HepG2 (cell line): ENCODE measurements around the gene NPHP4. TPM values are rescaled to one million over a fixed set of nuclear protein-coding genes. Genes with fewer than 3 reads are reported as not detected.

Experiments
- ARID4A ChIP-seq: sonication (generic); formaldehyde crosslinking; IDR thresholded peaks from 2 replicates; pipeline ENCODE4 v1.5.0; 2020; ENCODE audit warnings: mild to moderate bottlenecking, missing genetic modification reagents, borderline replicate concordance
- ARNTL ChIP-seq: sonication (generic); formaldehyde crosslinking; IDR thresholded peaks from 2 replicates; pipeline ENCODE4 v1.4.0; 2020; ENCODE audit warnings: mild to moderate bottlenecking, missing genetic modification reagents
- CREM ChIP-seq, 2 experiments: sonication (generic) in 1 of 2; formaldehyde crosslinking in 1 of 2; IDR thresholded peaks; 2 replicates each; pipeline versions ENCODE4 v1.4.0 to v1.6.1; 2016 to 2020; ENCODE audit warnings: antibody characterized with exemption in 1 of 2, mild to moderate bottlenecking in 1 of 2, missing genetic modification reagents in 1 of 2
- DMAP1 ChIP-seq: IDR thresholded peaks from 2 replicates; pipeline ENCODE4 v1.6.1; 2016
- HOXA3 ChIP-seq: sonication (generic); formaldehyde crosslinking; IDR thresholded peaks from 2 replicates; pipeline ENCODE4 v1.5.0; 2020; ENCODE audit warnings: missing genetic modification reagents
- KDM2A ChIP-seq: sonication (generic); formaldehyde crosslinking; IDR thresholded peaks from 2 replicates; pipeline ENCODE4 v1.4.0; 2020; ENCODE audit warnings: low read depth, missing genetic modification reagents, borderline replicate concordance
- PREB ChIP-seq: sonication (generic); formaldehyde crosslinking; IDR thresholded peaks from 2 replicates; pipeline ENCODE4 v1.4.0; 2020; ENCODE audit warnings: missing genetic modification reagents
- SP5 ChIP-seq: IDR thresholded peaks from 2 replicates; pipeline ENCODE4 v1.6.1; 2016; ENCODE audit warnings: low read depth, borderline replicate concordance
- ZBTB33 ChIP-seq: sonication (generic); formaldehyde crosslinking; IDR thresholded peaks from 2 replicates; pipeline ENCODE4 v1.4.0; 2020; ENCODE audit warnings: missing genetic modification reagents
- ZBTB38 ChIP-seq: sonication (generic); formaldehyde crosslinking; IDR thresholded peaks from 2 replicates; pipeline ENCODE4 v1.5.1; 2020; ENCODE audit warnings: mild to moderate bottlenecking, missing genetic modification reagents
- ZFP90 ChIP-seq: sonication (generic); formaldehyde crosslinking; IDR thresholded peaks from 2 replicates; pipeline ENCODE4 v1.8.0; 2022; ENCODE audit warnings: missing genetic modification reagents, mild to moderate bottlenecking, inconsistent platforms, borderline replicate concordance
- ZNF24 ChIP-seq: fragments of 450-650 bp; IDR thresholded peaks from 2 replicates; pipeline ENCODE4 v1.6.1; 2017; ENCODE audit warnings: antibody characterized with exemption, mild to moderate bottlenecking
- ZNF292 ChIP-seq: sonication (generic); formaldehyde crosslinking; IDR thresholded peaks from 2 replicates; pipeline ENCODE4 v1.8.1; 2022; ENCODE audit warnings: mild to moderate bottlenecking, low read depth, missing genetic modification reagents, borderline replicate concordance
- ZNF33A ChIP-seq: sonication (generic); formaldehyde crosslinking; IDR thresholded peaks from 2 replicates; pipeline ENCODE4 v1.5.1; 2020; ENCODE audit warnings: missing genetic modification reagents, mild to moderate bottlenecking, moderate library complexity, borderline replicate concordance
- ZNF501 ChIP-seq: sonication (generic); formaldehyde crosslinking; IDR thresholded peaks from 2 replicates; pipeline ENCODE4 v1.5.1; 2020; ENCODE audit warnings: mild to moderate bottlenecking, moderate library complexity, missing genetic modification reagents
- polyA plus RNA-seq, 8 experiments: library from polyadenylated mRNA; depleted of rRNA in 3 of 8; stranded (reverse) in 7 of 8; unstranded in 1 of 8; fragments of >200 nt; fragmentation: Illumina TruSeq in 4 of 8; extraction: Trizol in 4 of 8; gene quantifications; 2 replicates each; pipeline versions ENCODE4 v1.2.1 to v1.2.3, GENCODE V29; 2011 to 2016; ENCODE audit warnings: low read depth in 4 of 8, missing spikeins in 1 of 8, mixed read lengths in 1 of 8; ENCODE audit not compliant: insufficient read depth in 1 of 8
- total RNA-seq, 5 experiments: library from RNA; depleted of rRNA; stranded (reverse); fragments of >200 nt; fragmentation: Illumina TruSeq; extraction: Trizol; gene quantifications; 2 replicates each; pipeline ENCODE4 v1.2.3, GENCODE V29; 2016; ENCODE audit warnings: low read depth in 1 of 5
- TF ChIP-seq, protein P1 (sequence below): sonication (generic); formaldehyde crosslinking; IDR thresholded peaks from 2 replicates; pipeline ENCODE4 v1.5.0; 2020; ENCODE audit warnings: missing genetic modification reagents
- TF ChIP-seq, protein P2 (sequence below): sonication (generic); formaldehyde crosslinking; IDR thresholded peaks from 2 replicates; pipeline ENCODE4 v1.5.0; 2020; ENCODE audit warnings: mild to moderate bottlenecking, missing genetic modification reagents

Gene NPHP4
- total and polyA plus RNA-seq, 2 of the 13 experiments (the other 11 are each of a cell fraction or from before 2014, with no cell fraction given): 4.4 to 6.8 TPM

GRCh38 chr1:5949085-5949760 lies 43.0 kb downstream of the NPHP4 start (continued):
- TF ChIP-seq, protein P1, sequence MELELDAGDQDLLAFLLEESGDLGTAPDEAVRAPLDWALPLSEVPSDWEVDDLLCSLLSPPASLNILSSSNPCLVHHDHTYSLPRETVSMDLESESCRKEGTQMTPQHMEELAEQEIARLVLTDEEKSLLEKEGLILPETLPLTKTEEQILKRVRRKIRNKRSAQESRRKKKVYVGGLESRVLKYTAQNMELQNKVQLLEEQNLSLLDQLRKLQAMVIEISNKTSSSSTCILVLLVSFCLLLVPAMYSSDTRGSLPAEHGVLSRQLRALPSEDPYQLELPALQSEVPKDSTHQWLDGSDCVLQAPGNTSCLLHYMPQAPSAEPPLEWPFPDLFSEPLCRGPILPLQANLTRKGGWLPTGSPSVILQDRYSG: no peak
- peak; percentile 57 for TF ChIP-seq ZBTB38 (CRISPR knock-in tag)
- TF ChIP-seq SP5 (CRISPR knock-in tag): peak; percentile 38; the same call in 1 of the 2 replicates
- TF ChIP-seq ZNF33A (CRISPR knock-in tag): 0 out of 2 replicates have a peak, but pooled peaks have one; percentile 35
- TF ChIP-seq ARNTL (CRISPR knock-in tag): peak; percentile 89
- TF ChIP-seq ZBTB33 (CRISPR knock-in tag): peak; percentile 18; the same call in 1 of the 2 replicates
- no peak for TF ChIP-seq PREB (CRISPR knock-in tag)
- peak; percentile 46; the same call in 1 of the 2 replicates for TF ChIP-seq HOXA3
- TF ChIP-seq ZNF292 (CRISPR knock-in tag): peak; percentile 62; the same call in 1 of the 2 replicates
- TF ChIP-seq ZNF24: peak; percentile 86
- 0 out of 2 replicates have a peak, but pooled peaks have one; percentile 51 for TF ChIP-seq ZFP90 (CRISPR knock-in tag)
- peak; percentile 54; the same call in 1 of the 2 replicates for TF ChIP-seq ZNF501 (CRISPR knock-in tag)
- TF ChIP-seq CREM (IDR thresholded peaks at IDR 0.05): peak; percentile 26; the same call in 1 of the 2 replicates
- TF ChIP-seq CREM (CRISPR knock-in tag; IDR thresholded peaks at IDR 0.05): no peak
- peak; percentile 54; the same call in 1 of the 2 replicates for TF ChIP-seq KDM2A (CRISPR knock-in tag)
- peak; percentile 80 for TF ChIP-seq ARID4A
- TF ChIP-seq, protein P2, sequence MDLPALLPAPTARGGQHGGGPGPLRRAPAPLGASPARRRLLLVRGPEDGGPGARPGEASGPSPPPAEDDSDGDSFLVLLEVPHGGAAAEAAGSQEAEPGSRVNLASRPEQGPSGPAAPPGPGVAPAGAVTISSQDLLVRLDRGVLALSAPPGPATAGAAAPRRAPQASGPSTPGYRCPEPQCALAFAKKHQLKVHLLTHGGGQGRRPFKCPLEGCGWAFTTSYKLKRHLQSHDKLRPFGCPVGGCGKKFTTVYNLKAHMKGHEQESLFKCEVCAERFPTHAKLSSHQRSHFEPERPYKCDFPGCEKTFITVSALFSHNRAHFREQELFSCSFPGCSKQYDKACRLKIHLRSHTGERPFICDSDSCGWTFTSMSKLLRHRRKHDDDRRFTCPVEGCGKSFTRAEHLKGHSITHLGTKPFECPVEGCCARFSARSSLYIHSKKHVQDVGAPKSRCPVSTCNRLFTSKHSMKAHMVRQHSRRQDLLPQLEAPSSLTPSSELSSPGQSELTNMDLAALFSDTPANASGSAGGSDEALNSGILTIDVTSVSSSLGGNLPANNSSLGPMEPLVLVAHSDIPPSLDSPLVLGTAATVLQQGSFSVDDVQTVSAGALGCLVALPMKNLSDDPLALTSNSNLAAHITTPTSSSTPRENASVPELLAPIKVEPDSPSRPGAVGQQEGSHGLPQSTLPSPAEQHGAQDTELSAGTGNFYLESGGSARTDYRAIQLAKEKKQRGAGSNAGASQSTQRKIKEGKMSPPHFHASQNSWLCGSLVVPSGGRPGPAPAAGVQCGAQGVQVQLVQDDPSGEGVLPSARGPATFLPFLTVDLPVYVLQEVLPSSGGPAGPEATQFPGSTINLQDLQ (CRISPR knock-in tag): no peak
- peak; percentile 36; the same call in 1 of the 2 replicates for TF ChIP-seq DMAP1 (CRISPR knock-in tag)
